ENCODE data around the gene TRMT44.

The TRMT44 gene

GRCh38 chr4:8505229-8505628 lies 64.7 kb downstream of the TRMT44 start:
- DNase-seq (no peak), ATAC-seq (ENCODE audit: insufficient read depth, low read depth) (no peak)
- Histone ChIP-seq H3K27me3 (ENCODE audit: insufficient read depth, low read length, poor library complexity) (peaks cover 6% of the 10 kb centered on the region), H4K20me1 (ENCODE audit: insufficient read depth, low read length) (peaks cover 6% of the 10 kb centered on the region; the same call in 1 of the 2 replicates), H3K27ac (ENCODE audit: low read length) (no peak overlapping the region), H2AFZ (ENCODE audit: low read depth, low read length) (no peak overlapping the region), H3K4me3 (ENCODE audit: low read depth in 1 of 2, low read length in 2 of 2) (no peak overlapping the region), H3K36me3 (ENCODE audit: insufficient read depth, low read length) (no peaks in the 10 kb centered on the region), H3K79me2 (ENCODE audit: insufficient read depth, low read length) (no peaks in the 10 kb centered on the region), H3K9me3 (ENCODE audit: insufficient read depth, low read length, severe bottlenecking) (no peaks in the 10 kb centered on the region), H3K4me1 (ENCODE audit: insufficient read depth, low read length) (no peaks in the 10 kb centered on the region), H3K4me2 (ENCODE audit: insufficient read depth, low read length) (no peak overlapping the region), H3K9ac (ENCODE audit: low read depth, low read length) (no peak overlapping the region)
- no peak for TF ChIP-seq EZH2 (IDR thresholded peaks at IDR 0.05; ENCODE audit: borderline replicate concordance, low read depth, low read length, severe bottlenecking)
- TF ChIP-seq, protein P1, sequence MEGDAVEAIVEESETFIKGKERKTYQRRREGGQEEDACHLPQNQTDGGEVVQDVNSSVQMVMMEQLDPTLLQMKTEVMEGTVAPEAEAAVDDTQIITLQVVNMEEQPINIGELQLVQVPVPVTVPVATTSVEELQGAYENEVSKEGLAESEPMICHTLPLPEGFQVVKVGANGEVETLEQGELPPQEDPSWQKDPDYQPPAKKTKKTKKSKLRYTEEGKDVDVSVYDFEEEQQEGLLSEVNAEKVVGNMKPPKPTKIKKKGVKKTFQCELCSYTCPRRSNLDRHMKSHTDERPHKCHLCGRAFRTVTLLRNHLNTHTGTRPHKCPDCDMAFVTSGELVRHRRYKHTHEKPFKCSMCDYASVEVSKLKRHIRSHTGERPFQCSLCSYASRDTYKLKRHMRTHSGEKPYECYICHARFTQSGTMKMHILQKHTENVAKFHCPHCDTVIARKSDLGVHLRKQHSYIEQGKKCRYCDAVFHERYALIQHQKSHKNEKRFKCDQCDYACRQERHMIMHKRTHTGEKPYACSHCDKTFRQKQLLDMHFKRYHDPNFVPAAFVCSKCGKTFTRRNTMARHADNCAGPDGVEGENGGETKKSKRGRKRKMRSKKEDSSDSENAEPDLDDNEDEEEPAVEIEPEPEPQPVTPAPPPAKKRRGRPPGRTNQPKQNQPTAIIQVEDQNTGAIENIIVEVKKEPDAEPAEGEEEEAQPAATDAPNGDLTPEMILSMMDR (IDR thresholded peaks at IDR 0.05; ENCODE audit: borderline replicate concordance, extremely low read depth, low read length, poor library complexity, severe bottlenecking) = no peak

DNA sequence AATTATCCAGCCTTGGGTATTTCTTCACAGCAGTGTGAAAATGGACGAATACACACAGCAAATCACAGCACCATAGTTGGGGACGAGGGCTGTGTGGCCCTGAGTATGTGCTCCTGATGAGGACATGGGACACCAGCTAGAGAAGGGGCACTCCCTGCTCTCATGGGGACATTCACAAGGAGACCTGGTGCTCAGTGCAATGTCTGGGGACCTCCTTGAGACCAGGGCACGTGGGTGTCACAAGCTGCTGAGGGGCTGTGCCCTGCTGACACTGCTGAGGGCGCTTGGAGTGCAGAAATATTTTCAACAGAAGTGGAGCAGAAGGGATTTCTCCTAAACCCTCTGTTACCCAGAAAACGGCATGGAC lies 65.4 kb downstream of the TRMT44 start:
- no peak overlapping the region for H2AFZ ChIP-seq (ENCODE audit: low read depth, low read length)
- H4K20me1 ChIP-seq (ENCODE audit: insufficient read depth, low read length) = peaks cover 6% of the 10 kb centered on the region; the same call in 1 of the 2 replicates
- DNase-seq (no peak), ATAC-seq (ENCODE audit: insufficient read depth, low read depth) (no peak)
- no peak overlapping the region for H3K9ac ChIP-seq (ENCODE audit: low read depth, low read length)
- TF ChIP-seq, protein P1 (IDR thresholded peaks at IDR 0.05; ENCODE audit: borderline replicate concordance, extremely low read depth, low read length, poor library complexity, severe bottlenecking) = no peak
- no peak for TF ChIP-seq EZH2 (IDR thresholded peaks at IDR 0.05; ENCODE audit: borderline replicate concordance, low read depth, low read length, severe bottlenecking)
- no peak overlapping the region for H3K4me3 ChIP-seq (ENCODE audit: low read depth in 1 of 2, low read length in 2 of 2)
- H3K4me2 ChIP-seq (ENCODE audit: insufficient read depth, low read length) = no peak overlapping the region
- no peaks in the 10 kb centered on the region for H3K9me3 ChIP-seq (ENCODE audit: insufficient read depth, low read length, severe bottlenecking)
- no peaks in the 10 kb centered on the region for H3K4me1 ChIP-seq (ENCODE audit: insufficient read depth, low read length)
- H3K79me2 ChIP-seq (ENCODE audit: insufficient read depth, low read length) = no peaks in the 10 kb centered on the region
- peaks cover 6% of the 10 kb centered on the region for H3K27me3 ChIP-seq (ENCODE audit: insufficient read depth, low read length, poor library complexity)
- H3K36me3 ChIP-seq (ENCODE audit: insufficient read depth, low read length) = no peaks in the 10 kb centered on the region
- H3K27ac ChIP-seq (ENCODE audit: low read length) = no peak overlapping the region

- DNase-seq = no peak
- no peak overlapping the region for H3K4me2 ChIP-seq (ENCODE audit: insufficient read depth, low read length)
Measured at GRCh38 chr4:8506373-8507195, 66.0 kb downstream of the TRMT44 start.

More at GRCh38 chr4:8506373-8507195, 66.0 kb downstream of the TRMT44 start:
- ATAC-seq (ENCODE audit: insufficient read depth, low read depth) = no peak
- Histone ChIP-seq H3K27ac (ENCODE audit: low read length) (no peak overlapping the region), H3K4me3 (ENCODE audit: low read depth in 1 of 2, low read length in 2 of 2) (no peak overlapping the region), H3K79me2 (ENCODE audit: insufficient read depth, low read length) (no peaks in the 10 kb centered on the region), H3K27me3 (ENCODE audit: insufficient read depth, low read length, poor library complexity) (peaks cover 6% of the 10 kb centered on the region), H3K9me3 (ENCODE audit: insufficient read depth, low read length, severe bottlenecking) (no peaks in the 10 kb centered on the region), H4K20me1 (ENCODE audit: insufficient read depth, low read length) (peaks cover 6% of the 10 kb centered on the region; the same call in 1 of the 2 replicates), H3K36me3 (ENCODE audit: insufficient read depth, low read length) (no peaks in the 10 kb centered on the region), H2AFZ (ENCODE audit: low read depth, low read length) (no peak overlapping the region), H3K9ac (ENCODE audit: low read depth, low read length) (no peak overlapping the region), H3K4me1 (ENCODE audit: insufficient read depth, low read length) (no peaks in the 10 kb centered on the region)
- TF ChIP-seq, protein P1 (IDR thresholded peaks at IDR 0.05; ENCODE audit: borderline replicate concordance, extremely low read depth, low read length, poor library complexity, severe bottlenecking) = no peak
- TF ChIP-seq EZH2 (IDR thresholded peaks at IDR 0.05; ENCODE audit: borderline replicate concordance, low read depth, low read length, severe bottlenecking) = no peak
